Spleen (tissue), 11 donors: ENCODE results near the gene TENT5A. TPM values are rescaled to one million over a fixed set of nuclear protein-coding genes. Genes with fewer than 3 reads are reported as not detected.

ENCODE experiments used
- DNase-seq: peaks from one replicate; pipeline ENCODE4 v3.0.0-alpha.2; 2020
- H3K27ac ChIP-seq, 8 donors: fragments of 200-600 bp; sonication (generic) in 7 of 8; 1 replicate in 4 of 8; 2 replicates in 4 of 8; pipeline versions ENCODE4 v1.5.0 to v1.8.0; 2016 to 2021; ENCODE audit warnings: inconsistent platforms in 4 of 8, mild to moderate bottlenecking in 4 of 8, moderate library complexity in 1 of 8
- H3K27me3 ChIP-seq, 7 donors: fragments of 200-600 bp; sonication (generic) in 6 of 7; replicated peaks in 1 of 7; 1 replicate in 4 of 7; 2 replicates in 3 of 7; pipeline versions ENCODE4 v1.5.0 to v1.8.0; 2016 to 2021; ENCODE audit warnings: inconsistent platforms in 3 of 7, mild to moderate bottlenecking in 1 of 7
- H3K36me3 ChIP-seq, 6 donors: fragments of 200-600 bp; sonication (generic) in 5 of 6; 1 replicate in 4 of 6; 2 replicates in 2 of 6; pipeline versions ENCODE4 v1.5.0 to v1.8.0; 2016 to 2021; ENCODE audit warnings: inconsistent platforms in 2 of 6
- H3K4me1 ChIP-seq, 6 donors: fragments of 200-600 bp; sonication (generic) in 5 of 6; 1 replicate in 3 of 6; 2 replicates in 3 of 6; pipeline versions ENCODE4 v1.5.0 to v1.8.0; 2016 to 2021; ENCODE audit warnings: inconsistent platforms in 3 of 6
- H3K4me3 ChIP-seq, 8 donors: fragments of 200-600 bp; sonication (generic) in 7 of 8; 1 replicate in 4 of 8; 2 replicates in 4 of 8; pipeline versions ENCODE4 v1.5.0 to v1.8.0; 2016 to 2021; ENCODE audit warnings: inconsistent platforms in 4 of 8, mild to moderate bottlenecking in 4 of 8, moderate library complexity in 2 of 8
- H3K9me3 ChIP-seq, 8 donors: fragments of 200-600 bp; sonication (generic) in 7 of 8; 1 replicate in 4 of 8; 2 replicates in 4 of 8; pipeline versions ENCODE4 v1.5.0 to v1.8.0; 2016 to 2021; ENCODE audit warnings: inconsistent platforms in 4 of 8
- POLR2A ChIP-seq, 3 donors: fragments of 450-650 bp; IDR thresholded peaks; one replicate each; pipeline ENCODE4 v1.5.1; 2017; ENCODE audit warnings: antibody characterized with exemption in 3 of 3, mild to moderate bottlenecking in 1 of 3
- POLR2AphosphoS5 ChIP-seq, 3 donors: sonication (generic); formaldehyde crosslinking; IDR thresholded peaks; one replicate each; pipeline ENCODE4 v1.5.1; 2017; ENCODE audit warnings: antibody characterized with exemption in 3 of 3
- WGBS, 5 donors: extraction: QIAGEN DNeasy Blood & Tissue Kit in 3 of 5; methylation state at CpG; one replicate each; pipeline versions ENCODE4 v1.1.5 to v1.1.7; 2013 to 2018; 5-methylcytosine and 5-hydroxymethylcytosine counted together
- intact Hi-C: fragments of 100-400 bp; cut with DNase I; formaldehyde crosslinking; loops from one replicate; pipeline ENCODE4 v1.15.0; 2023; ENCODE audit warnings: low total_unique reads
- polyA plus RNA-seq, 3 donors: library from polyadenylated mRNA; stranded (reverse); fragments of 200-250 nt; gene quantifications; one replicate each; pipeline ENCODE4 v1.2.1, GENCODE V29; 2013
- total RNA-seq, 7 donors: library from RNA; depleted of rRNA in 3 of 7; stranded (reverse); fragments of >200 nt in 3 of 7; fragmentation: NEBNext Ultra II Directional in 4 of 7; extraction: Animal tissue kit (Norgen Biotek cat#: 25700) in 4 of 7; gene quantifications; one replicate each; pipeline versions ENCODE4 v1.1.0 to v1.2.1, GENCODE V29; 2016 to 2021
- TF ChIP-seq, protein P1 (sequence below), 11 experiments: fragments of 200-600 bp in 7 of 11; fragments of 450-650 bp in 4 of 11; sonication (generic) in 4 of 11; IDR thresholded peaks in 8 of 11; conservative IDR thresholded peaks in 3 of 11; 1 replicate in 7 of 11; 2 replicates in 4 of 11; pipeline versions ENCODE4 v1.4.0 to v1.8.0; 2016 to 2021; ENCODE audit warnings: antibody characterized with exemption in 11 of 11, inconsistent platforms in 4 of 11, mild to moderate bottlenecking in 1 of 11
- donor health status: healthy with polysubstance abuse.
- donor health status: DM: no; HTN: no; CAD: no; lungs with moderate emphysema.
- donor health status: DM: no; HTN: no; CAD: no.
- donor health status: Bipolar disorder and iron deficiency.
- donor health status: healthy.
- donor health status: DM: no; HTN: no; CAD: no.
- donor health status: DM: yes; HTN: yes; CAD: no.

Gene TENT5A
- total and polyA plus RNA-seq, 10 donors: 3.0 to 25.2 (median 15.3) TPM

GRCh38 chr6:81774542-81774941 is 22.1 kb upstream of the TENT5A start:
- intact Hi-C loops: no loop called here

GRCh38 chr6:81773887-81774286 is 21.4 kb upstream of the TENT5A start:
- no peaks in the 10 kb centered on the region for H3K4me1 ChIP-seq
- no peak for DNase-seq
- 96 to 100% (median 96%) methylated on average over 2 of the region's 2 CpGs for WGBS, 5 donors
- no peak overlapping the region for H3K4me3 ChIP-seq
- H3K27me3 ChIP-seq: peaks cover 0 to 11% (median 0%) of the 10 kb centered on the region in 7 donors
- no peaks in the 10 kb centered on the region for H3K36me3 ChIP-seq
- H3K27ac ChIP-seq: no peak overlapping the region
- TF ChIP-seq POLR2A (IDR thresholded peaks at IDR 0.05): no peak
- TF ChIP-seq POLR2AphosphoS5 (IDR thresholded peaks at IDR 0.05): no peak
- TF ChIP-seq, protein P1, sequence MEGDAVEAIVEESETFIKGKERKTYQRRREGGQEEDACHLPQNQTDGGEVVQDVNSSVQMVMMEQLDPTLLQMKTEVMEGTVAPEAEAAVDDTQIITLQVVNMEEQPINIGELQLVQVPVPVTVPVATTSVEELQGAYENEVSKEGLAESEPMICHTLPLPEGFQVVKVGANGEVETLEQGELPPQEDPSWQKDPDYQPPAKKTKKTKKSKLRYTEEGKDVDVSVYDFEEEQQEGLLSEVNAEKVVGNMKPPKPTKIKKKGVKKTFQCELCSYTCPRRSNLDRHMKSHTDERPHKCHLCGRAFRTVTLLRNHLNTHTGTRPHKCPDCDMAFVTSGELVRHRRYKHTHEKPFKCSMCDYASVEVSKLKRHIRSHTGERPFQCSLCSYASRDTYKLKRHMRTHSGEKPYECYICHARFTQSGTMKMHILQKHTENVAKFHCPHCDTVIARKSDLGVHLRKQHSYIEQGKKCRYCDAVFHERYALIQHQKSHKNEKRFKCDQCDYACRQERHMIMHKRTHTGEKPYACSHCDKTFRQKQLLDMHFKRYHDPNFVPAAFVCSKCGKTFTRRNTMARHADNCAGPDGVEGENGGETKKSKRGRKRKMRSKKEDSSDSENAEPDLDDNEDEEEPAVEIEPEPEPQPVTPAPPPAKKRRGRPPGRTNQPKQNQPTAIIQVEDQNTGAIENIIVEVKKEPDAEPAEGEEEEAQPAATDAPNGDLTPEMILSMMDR (IDR thresholded peaks at IDR 0.05 in 8 of 11, conservative IDR thresholded peaks at IDR 0.05 in 3 of 11): no peak
- intact Hi-C loops: no loop called here
- H3K9me3 ChIP-seq: no peaks in the 10 kb centered on the region

More at GRCh38 chr6:81774542-81774941, 22.1 kb upstream of the TENT5A start:
- TF ChIP-seq POLR2A (IDR thresholded peaks at IDR 0.05) (no peak), POLR2AphosphoS5 (IDR thresholded peaks at IDR 0.05) (no peak)
- TF ChIP-seq, protein P1 (IDR thresholded peaks at IDR 0.05 in 8 of 11, conservative IDR thresholded peaks at IDR 0.05 in 3 of 11): no peak
- Histone ChIP-seq H3K27me3 (peaks cover 0 to 8% (median 0%) of the 10 kb centered on the region in 7 donors), H3K27ac (no peak overlapping the region), H3K36me3 (no peaks in the 10 kb centered on the region), H3K4me3 (no peak overlapping the region), H3K9me3 (no peaks in the 10 kb centered on the region), H3K4me1 (no peaks in the 10 kb centered on the region)
- no peak for DNase-seq
- 83 to 93% (median 86%) methylated on average over 2 of the region's 2 CpGs for WGBS, 5 donors

GRCh38 chr6:81772741-81773140 is 20.3 kb upstream of the TENT5A start:
- Histone ChIP-seq H3K27ac (no peak overlapping the region), H3K4me1 (peaks cover 0 to 2% (median 0%) of the 10 kb centered on the region in 6 donors), H3K36me3 (no peaks in the 10 kb centered on the region), H3K4me3 (no peak overlapping the region), H3K9me3 (no peaks in the 10 kb centered on the region), H3K27me3 (peaks cover 0 to 22% (median 0%) of the 10 kb centered on the region in 7 donors)
- TF ChIP-seq POLR2AphosphoS5 (IDR thresholded peaks at IDR 0.05) (no peak), POLR2A (IDR thresholded peaks at IDR 0.05) (no peak)
- TF ChIP-seq, protein P1 (IDR thresholded peaks at IDR 0.05 in 8 of 11, conservative IDR thresholded peaks at IDR 0.05 in 3 of 11): no peak
- 50 to 65% (median 55%) methylated on average over 2 of the region's 2 CpGs for WGBS, 5 donors
- intact Hi-C loops: no loop called here
- DNase-seq: no peak

GRCh38 chr6:81771097-81771496 is 18.6 kb upstream of the TENT5A start:
- TF ChIP-seq, protein P1 (IDR thresholded peaks at IDR 0.05 in 8 of 11, conservative IDR thresholded peaks at IDR 0.05 in 3 of 11): no peak
- 55 to 88% (median 75%) methylated on average over 1 of the region's 1 CpG for WGBS, 5 donors
- intact Hi-C loops: no loop called here
- Histone ChIP-seq H3K4me3 (no peak overlapping the region), H3K4me1 (peaks cover 0 to 18% (median 9%) of the 10 kb centered on the region in 6 donors), H3K36me3 (no peaks in the 10 kb centered on the region), H3K27ac (no peak overlapping the region), H3K9me3 (no peaks in the 10 kb centered on the region), H3K27me3 (peaks cover 0 to 22% (median 0%) of the 10 kb centered on the region in 7 donors)
- DNase-seq: no peak
